HG03442 (cell line): ENCODE results near the gene MUC4.
"Not testable (repeated sequence)": the region's sequence is repeated elsewhere in the genome, so short reads cannot be mapped to it uniquely, and the experiment has no call there.

ENCODE experiments used
- ATAC-seq: cut with Tn5 transposase; IDR thresholded peaks from one replicate; pipeline ENCODE4 v1.9.1; 2021; ENCODE audit warnings: mild to moderate bottlenecking, moderate library complexity; ENCODE audit not compliant: unreplicated experiment

Gene MUC4

GRCh38 chr3:195748661-195749060 lies 63.1 kb downstream of the MUC4 start:
- ATAC-seq: no peak

- no peak for ATAC-seq
These were observed 65.0 kb downstream of the MUC4 start for GRCh38 chr3:195746751-195747150.

GRCh38 chr3:195746346-195746745 lies 65.4 kb downstream of the MUC4 start:
- no peak for ATAC-seq

GRCh38 chr3:195744437-195744836 lies 67.3 kb downstream of the MUC4 start:
- ATAC-seq: no peak

GRCh38 chr3:195739561-195740111 lies 72.1 kb downstream of the MUC4 start:
- no peak for ATAC-seq

- ATAC-seq: no peak
These were observed 73.3 kb downstream of the MUC4 start for GRCh38 chr3:195738274-195739044.

- not testable (repeated sequence) for ATAC-seq
These were observed 73.9 kb downstream of the MUC4 start for GRCh38 chr3:195737782-195738181.

- no peak for ATAC-seq
These were observed 74.8 kb downstream of the MUC4 start for GRCh38 chr3:195736866-195737490.

- ATAC-seq: no peak
These were observed 76.6 kb downstream of the MUC4 start for GRCh38 chr3:195735036-195735695.

GRCh38 chr3:195732940-195733339 lies 78.8 kb downstream of the MUC4 start:
- ATAC-seq: no peak

- ATAC-seq: no peak
These were observed 80.3 kb downstream of the MUC4 start for GRCh38 chr3:195731356-195731905.

- no peak for ATAC-seq
These were observed 82.1 kb downstream of the MUC4 start for GRCh38 chr3:195729476-195730251.

GRCh38 chr3:195728789-195729188 lies 82.9 kb downstream of the MUC4 start:
- ATAC-seq: not testable (repeated sequence)

- no peak for ATAC-seq
These were observed 84.0 kb downstream of the MUC4 start for GRCh38 chr3:195727606-195728195.

- ATAC-seq: not testable (repeated sequence)
These were observed 85.6 kb downstream of the MUC4 start for GRCh38 chr3:195725916-195726740.

- not testable (repeated sequence) for ATAC-seq
These were observed 87.4 kb downstream of the MUC4 start for GRCh38 chr3:195724363-195724762.

GRCh38 chr3:195722996-195723345 lies 88.8 kb downstream of the MUC4 start:
- ATAC-seq: not testable (repeated sequence)

- not testable (repeated sequence) for ATAC-seq
These were observed 89.4 kb downstream of the MUC4 start for GRCh38 chr3:195722139-195722995.
